Cortex of kidney (tissue), 1 donor: ENCODE results near the gene ADCY9.
"Not testable (repeated sequence)": the region's sequence is repeated elsewhere in the genome, so short reads cannot be mapped to it uniquely, and the experiment has no call there.

Source experiments
- DNase-seq: peaks from one replicate; lab custom pipeline; 2025; lab: John Stamatoyannopoulos, UW

Gene ADCY9

GRCh38 chr16:4116325-4117249, at the start of gene ADCY9:
ADCY9 (minus strand) TSS chr16:4116442; CDS start chr16:4115442, 1,000 bp downstream.
- DNase-seq, result no peak

GRCh38 chr16:4160658-4161430, 44.6 kb upstream of the ADCY9 start:
- no peak for DNase-seq

- no peak for DNase-seq
Observed at GRCh38 chr16:4159726-4160125, 43.5 kb upstream of the ADCY9 start.

- DNase-seq, result no peak
Observed at GRCh38 chr16:4158143-4159093, 42.2 kb upstream of the ADCY9 start.

- DNase-seq, result no peak
Observed at GRCh38 chr16:4157376-4157825, 41.2 kb upstream of the ADCY9 start.

- DNase-seq, result not testable (repeated sequence)
Observed at GRCh38 chr16:4156503-4156902, 40.3 kb upstream of the ADCY9 start.

- DNase-seq, result not testable (repeated sequence)
Observed at GRCh38 chr16:4153364-4153763, 37.1 kb upstream of the ADCY9 start.

GRCh38 chr16:4152267-4152666, 36.0 kb upstream of the ADCY9 start:
- DNase-seq, result no peak

GRCh38 chr16:4147236-4147635, 31.0 kb upstream of the ADCY9 start:
- no peak for DNase-seq

GRCh38 chr16:4142268-4142667, 26.0 kb upstream of the ADCY9 start:
- DNase-seq, result no peak

GRCh38 chr16:4141604-4142003, 25.4 kb upstream of the ADCY9 start:
- no peak for DNase-seq

GRCh38 chr16:4140652-4141051, 24.4 kb upstream of the ADCY9 start:
- no peak for DNase-seq

GRCh38 chr16:4139968-4140367, 23.7 kb upstream of the ADCY9 start:
- DNase-seq, result no peak

- DNase-seq, result no peak
Observed at GRCh38 chr16:4138713-4139112, 22.5 kb upstream of the ADCY9 start.

GRCh38 chr16:4137438-4137837, 21.2 kb upstream of the ADCY9 start:
- DNase-seq, result no peak

GRCh38 chr16:4136229-4136813, 20.1 kb upstream of the ADCY9 start:
- DNase-seq, result no peak

- DNase-seq, result no peak
Observed at GRCh38 chr16:4135537-4135936, 19.3 kb upstream of the ADCY9 start.

GRCh38 chr16:4133897-4134372, 17.7 kb upstream of the ADCY9 start:
- DNase-seq, result no peak

- DNase-seq, result no peak
Observed at GRCh38 chr16:4131621-4132020, 15.4 kb upstream of the ADCY9 start.

- no peak for DNase-seq
Observed at GRCh38 chr16:4124535-4125294, 8.5 kb upstream of the ADCY9 start.
